Fibroblast of mammary gland (primary cell): ENCODE results near the gene EXOSC1.
A peak's percentile ranks its signal among the peaks of the same experiment; 100 is the strongest.

Experiments
- DNase-seq: peaks from one replicate; pipeline ENCODE4 v3.0.0-alpha.2; 2010; ENCODE audit warnings: low read depth
- H3K4me3 ChIP-seq: 2 replicates; pipeline ENCODE4 v1.5.1; 2011; ENCODE audit warnings: low read depth, mild to moderate bottlenecking, low read length, moderate library complexity; ENCODE audit not compliant: control insufficient read depth
- TF ChIP-seq, protein P1 (sequence below): conservative IDR thresholded peaks from 2 replicates; pipeline ENCODE4 v1.5.1; 2011; ENCODE audit warnings: low read depth, low read length, inconsistent platforms; ENCODE audit not compliant: control insufficient read depth, insufficient read depth

EXOSC1 gene

DNA sequence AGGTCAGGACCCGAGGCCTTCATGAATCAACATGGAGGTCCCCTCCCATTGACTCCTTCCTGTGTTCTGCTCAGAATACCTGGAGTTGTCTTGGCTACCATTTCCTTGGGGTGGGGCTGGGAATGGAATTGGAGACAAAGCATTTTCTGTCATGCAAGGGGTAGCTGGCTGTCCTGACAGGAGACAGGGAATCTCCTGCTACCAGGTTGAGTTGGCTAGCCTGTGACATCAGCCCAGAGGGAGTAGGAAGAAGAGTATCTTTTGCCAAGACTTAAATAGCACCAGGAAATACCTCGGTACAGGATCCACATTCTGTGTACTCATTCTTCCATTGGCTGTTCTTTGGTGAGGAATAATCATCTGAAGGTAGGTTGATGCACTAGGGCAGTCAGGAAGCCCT, 5.0 kb upstream of the EXOSC1 start:
- no peak overlapping the region for H3K4me3 ChIP-seq
- TF ChIP-seq, protein P1, sequence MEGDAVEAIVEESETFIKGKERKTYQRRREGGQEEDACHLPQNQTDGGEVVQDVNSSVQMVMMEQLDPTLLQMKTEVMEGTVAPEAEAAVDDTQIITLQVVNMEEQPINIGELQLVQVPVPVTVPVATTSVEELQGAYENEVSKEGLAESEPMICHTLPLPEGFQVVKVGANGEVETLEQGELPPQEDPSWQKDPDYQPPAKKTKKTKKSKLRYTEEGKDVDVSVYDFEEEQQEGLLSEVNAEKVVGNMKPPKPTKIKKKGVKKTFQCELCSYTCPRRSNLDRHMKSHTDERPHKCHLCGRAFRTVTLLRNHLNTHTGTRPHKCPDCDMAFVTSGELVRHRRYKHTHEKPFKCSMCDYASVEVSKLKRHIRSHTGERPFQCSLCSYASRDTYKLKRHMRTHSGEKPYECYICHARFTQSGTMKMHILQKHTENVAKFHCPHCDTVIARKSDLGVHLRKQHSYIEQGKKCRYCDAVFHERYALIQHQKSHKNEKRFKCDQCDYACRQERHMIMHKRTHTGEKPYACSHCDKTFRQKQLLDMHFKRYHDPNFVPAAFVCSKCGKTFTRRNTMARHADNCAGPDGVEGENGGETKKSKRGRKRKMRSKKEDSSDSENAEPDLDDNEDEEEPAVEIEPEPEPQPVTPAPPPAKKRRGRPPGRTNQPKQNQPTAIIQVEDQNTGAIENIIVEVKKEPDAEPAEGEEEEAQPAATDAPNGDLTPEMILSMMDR = no peak
- no peak for DNase-seq

- H3K4me3 ChIP-seq = peak overlapping the region; percentile 93
- no peak for DNase-seq
- TF ChIP-seq, protein P1 = no peak
These were observed 467 bp downstream of the EXOSC1 start for GRCh38 chr10:97445357-97445721.

DNA sequence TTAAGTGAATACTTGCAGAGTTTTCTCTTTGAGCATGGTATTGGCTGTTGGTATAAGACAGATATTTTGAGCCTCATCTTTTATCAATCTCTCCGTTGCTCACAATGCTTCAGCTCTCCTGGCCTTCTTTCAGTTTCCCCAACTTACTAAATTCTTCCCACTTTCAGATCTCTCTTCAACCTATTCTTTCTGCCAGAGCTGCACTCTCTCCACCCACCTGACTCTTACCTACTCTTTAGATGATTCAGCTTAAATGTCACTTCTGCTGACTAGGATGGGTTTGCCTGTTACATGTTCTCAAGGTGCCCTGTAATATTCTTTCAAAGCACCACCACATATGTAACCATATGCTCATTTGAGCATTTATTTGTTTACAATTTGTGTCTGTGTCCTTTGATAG, 1.6 kb downstream of the EXOSC1 start:
- H3K4me3 ChIP-seq = no peak overlapping the region
- DNase-seq = no peak
- TF ChIP-seq, protein P1 = no peak

- no peak for DNase-seq
- TF ChIP-seq, protein P1 = no peak
- no peak overlapping the region for H3K4me3 ChIP-seq
These were observed 3.5 kb downstream of the EXOSC1 start for GRCh38 chr10:97442277-97442676.

DNA sequence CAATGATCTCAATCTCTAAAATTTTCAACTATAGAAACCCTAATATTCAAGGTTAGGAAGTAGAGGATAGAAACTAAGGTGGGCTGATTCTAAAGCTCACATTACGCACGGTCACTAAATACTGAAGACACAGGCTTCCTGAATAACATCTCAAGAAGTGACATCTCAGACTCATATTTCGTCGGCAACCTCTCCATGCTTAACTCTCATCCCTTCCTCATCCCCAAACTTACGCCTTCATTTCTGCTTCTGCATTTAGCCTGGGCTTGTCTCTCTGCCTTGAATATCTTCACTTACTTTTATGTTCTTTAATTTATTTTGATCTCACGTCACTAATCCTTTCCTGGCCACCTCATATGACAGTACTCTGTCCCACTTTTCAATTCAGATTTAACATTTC, 10.6 kb downstream of the EXOSC1 start:
- TF ChIP-seq, protein P1 = no peak
- H3K4me3 ChIP-seq = no peak overlapping the region
- no peak for DNase-seq

GRCh38 chr10:97434557-97434956, 11.2 kb downstream of the EXOSC1 start:
- TF ChIP-seq, protein P1 = no peak
- no peak for DNase-seq
- no peak overlapping the region for H3K4me3 ChIP-seq

GRCh38 chr10:97434055-97434454, 11.8 kb downstream of the EXOSC1 start:
- DNase-seq = no peak
- H3K4me3 ChIP-seq = no peak overlapping the region
- TF ChIP-seq, protein P1 = no peak
